Fibroblast of lung (primary cell): Measurements from ENCODE around the gene SLC37A2. TPM values are rescaled to one million over a fixed set of nuclear protein-coding genes. Genes with fewer than 3 reads are reported as not detected.

ENCODE experiments used
- DNase-seq, 2 donors: peaks; one replicate each; pipeline versions ENCODE4 v3.0.0 to v3.0.0-alpha.2; 2010; ENCODE audit warnings: low read depth in 2 of 2
- H2AFZ ChIP-seq: 2 replicates; pipeline ENCODE4 v1.5.1; 2012; ENCODE audit warnings: low read length, control low read depth, inconsistent platforms
- H3K27ac ChIP-seq: 2 replicates; pipeline ENCODE4 v1.5.1; 2011; ENCODE audit warnings: low read length, control low read depth; ENCODE audit not compliant: insufficient read depth
- H3K27me3 ChIP-seq: 2 replicates; pipeline ENCODE4 v1.5.1; 2011; ENCODE audit warnings: mild to moderate bottlenecking, low read length; ENCODE audit not compliant: control insufficient read depth, insufficient read depth
- H3K36me3 ChIP-seq: 2 replicates; pipeline ENCODE4 v1.5.1; 2011; ENCODE audit warnings: low read length; ENCODE audit not compliant: control insufficient read depth, insufficient read depth
- H3K4me1 ChIP-seq: 2 replicates; pipeline ENCODE4 v1.5.1; 2011; ENCODE audit warnings: low read length; ENCODE audit not compliant: control insufficient read depth, insufficient read depth; ENCODE audit errors: extremely low read depth
- H3K4me2 ChIP-seq: 2 replicates; pipeline ENCODE4 v1.5.1; 2011; ENCODE audit warnings: low read length, control low read depth; ENCODE audit not compliant: insufficient read depth; ENCODE audit errors: extremely low read depth
- H3K4me3 ChIP-seq, 4 experiments: fragments of 200-600 bp in 1 of 4; sonication (generic) in 1 of 4; replicated peaks in 1 of 4; 2 replicates each; pipeline ENCODE4 v1.5.1; 2011 to 2016; ENCODE audit warnings: low read length in 4 of 4, low read depth in 3 of 4, mild to moderate bottlenecking in 3 of 4, control low read depth in 2 of 4, inconsistent platforms in 1 of 4, mixed read lengths in 1 of 4; ENCODE audit not compliant: insufficient read depth in 1 of 4; ENCODE audit errors: control extremely low read depth in 1 of 4
- H3K79me2 ChIP-seq: 2 replicates; pipeline ENCODE4 v1.5.1; 2012; ENCODE audit warnings: mild to moderate bottlenecking, low read length, inconsistent platforms; ENCODE audit not compliant: control insufficient read depth, insufficient read depth
- H3K9ac ChIP-seq: 2 replicates; pipeline ENCODE4 v1.5.1; 2011; ENCODE audit warnings: mild to moderate bottlenecking, low read length, control low read depth; ENCODE audit not compliant: insufficient read depth
- H3K9me3 ChIP-seq: 2 replicates; pipeline ENCODE4 v1.5.1; 2012; ENCODE audit warnings: low read depth, low read length; ENCODE audit not compliant: control insufficient read depth, insufficient read depth
- H4K20me1 ChIP-seq: 2 replicates; pipeline ENCODE4 v1.5.1; 2011; ENCODE audit warnings: low read length; ENCODE audit not compliant: control insufficient read depth, insufficient read depth; ENCODE audit errors: extremely low read depth
- EZH2 ChIP-seq: IDR thresholded peaks from 2 replicates; pipeline ENCODE4 v1.5.1; 2012; ENCODE audit warnings: low read length, control low read depth, mild to moderate bottlenecking; ENCODE audit errors: missing control alignments
- polyA plus RNA-seq, 2 donors: library from polyadenylated mRNA; depleted of rRNA in 1 of 2; stranded (reverse) in 1 of 2; unstranded in 1 of 2; fragments of >200 nt; gene quantifications; 2 replicates each; pipeline ENCODE4 v1.2.1, GENCODE V29; 2011 to 2012; ENCODE audit warnings: missing spikeins in 1 of 2
- total RNA-seq: library from RNA; depleted of rRNA; stranded (reverse); fragments of >200 nt; gene quantifications from 2 replicates; pipeline ENCODE4 v1.2.1, GENCODE V29; 2014
- TF ChIP-seq, protein P1 (sequence below), 2 donors: IDR thresholded peaks in 1 of 2; conservative IDR thresholded peaks in 1 of 2; 1 replicate in 1 of 2; 2 replicates in 1 of 2; pipeline ENCODE4 v1.5.1; 2011 to 2012; ENCODE audit warnings: low read length in 2 of 2, control low read depth in 1 of 2, inconsistent platforms in 1 of 2, low read depth in 1 of 2, mild to moderate bottlenecking in 1 of 2

The SLC37A2 gene
- total and polyA plus RNA-seq, 2 donors (not counting 1 experiment from before 2014, with no cell fraction given): 0.36 to 0.83 TPM

DNA sequence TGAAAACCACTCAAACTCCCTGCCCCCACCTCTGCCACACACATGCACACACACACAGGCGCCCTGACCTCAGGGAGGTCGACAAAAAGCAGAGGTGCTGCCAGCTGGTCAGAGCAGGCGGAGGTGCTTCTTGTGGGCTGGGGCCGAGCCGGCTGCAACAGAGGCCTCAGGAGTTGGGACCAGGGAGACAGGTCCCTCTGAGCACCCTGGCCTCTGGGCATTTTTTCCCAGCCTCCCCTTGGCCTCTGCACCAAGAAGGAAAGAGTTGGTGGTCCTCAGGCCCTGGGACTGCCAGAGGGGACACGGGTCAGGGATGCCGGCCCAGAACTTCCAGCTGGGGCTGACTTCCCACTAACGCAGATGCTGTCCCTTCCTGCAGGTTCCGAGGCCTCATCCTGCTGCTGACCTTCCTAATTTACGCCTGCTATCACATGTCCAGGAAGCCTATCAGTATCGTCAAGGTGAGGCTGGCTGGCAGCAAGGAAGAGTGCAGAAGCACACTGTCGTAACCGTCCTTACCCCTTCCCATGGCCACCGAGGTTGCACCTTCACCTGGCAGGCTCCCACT lies 13.4 kb downstream of the SLC37A2 start:
- H3K27me3 ChIP-seq: no peaks in the 10 kb centered on the region
- no peaks in the 10 kb centered on the region for H4K20me1 ChIP-seq
- no peaks in the 10 kb centered on the region for H3K9me3 ChIP-seq
- H3K4me3 ChIP-seq: no peak overlapping the region
- no peak overlapping the region for H3K9ac ChIP-seq
- no peak overlapping the region for H3K27ac ChIP-seq
- no peak for DNase-seq
- no peak for TF ChIP-seq EZH2
- TF ChIP-seq, protein P1, sequence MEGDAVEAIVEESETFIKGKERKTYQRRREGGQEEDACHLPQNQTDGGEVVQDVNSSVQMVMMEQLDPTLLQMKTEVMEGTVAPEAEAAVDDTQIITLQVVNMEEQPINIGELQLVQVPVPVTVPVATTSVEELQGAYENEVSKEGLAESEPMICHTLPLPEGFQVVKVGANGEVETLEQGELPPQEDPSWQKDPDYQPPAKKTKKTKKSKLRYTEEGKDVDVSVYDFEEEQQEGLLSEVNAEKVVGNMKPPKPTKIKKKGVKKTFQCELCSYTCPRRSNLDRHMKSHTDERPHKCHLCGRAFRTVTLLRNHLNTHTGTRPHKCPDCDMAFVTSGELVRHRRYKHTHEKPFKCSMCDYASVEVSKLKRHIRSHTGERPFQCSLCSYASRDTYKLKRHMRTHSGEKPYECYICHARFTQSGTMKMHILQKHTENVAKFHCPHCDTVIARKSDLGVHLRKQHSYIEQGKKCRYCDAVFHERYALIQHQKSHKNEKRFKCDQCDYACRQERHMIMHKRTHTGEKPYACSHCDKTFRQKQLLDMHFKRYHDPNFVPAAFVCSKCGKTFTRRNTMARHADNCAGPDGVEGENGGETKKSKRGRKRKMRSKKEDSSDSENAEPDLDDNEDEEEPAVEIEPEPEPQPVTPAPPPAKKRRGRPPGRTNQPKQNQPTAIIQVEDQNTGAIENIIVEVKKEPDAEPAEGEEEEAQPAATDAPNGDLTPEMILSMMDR (conservative IDR thresholded peaks at IDR 0.05 in 1 of 2, IDR thresholded peaks at IDR 0.05 in 1 of 2; ENCODE audit: low read depth in 1 of 2, low read length in 2 of 2): no peak
- H3K4me1 ChIP-seq: peaks cover under 1% of the 10 kb centered on the region
- H3K4me2 ChIP-seq: no peak overlapping the region
- no peak overlapping the region for H2AFZ ChIP-seq
- H3K36me3 ChIP-seq: no peaks in the 10 kb centered on the region
- no peaks in the 10 kb centered on the region for H3K79me2 ChIP-seq

DNA sequence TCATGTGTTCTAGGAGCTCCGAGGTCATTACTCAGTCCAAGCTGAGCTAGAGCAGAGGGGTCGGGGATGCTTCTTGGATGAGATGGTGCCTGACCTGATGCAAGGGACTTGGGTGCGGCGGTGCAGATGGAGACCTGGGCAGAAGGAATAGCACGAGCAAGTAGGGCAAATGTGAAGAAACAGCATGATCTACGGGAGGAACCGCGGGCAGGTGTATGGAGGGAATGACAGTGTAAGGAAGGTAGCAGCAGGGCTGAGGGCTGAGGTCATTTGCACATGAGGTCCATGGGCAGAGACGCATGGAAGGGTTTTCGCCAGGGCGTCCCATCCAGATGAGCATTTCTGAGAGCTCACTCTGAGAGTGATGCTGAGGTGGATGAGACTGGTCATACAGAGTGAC lies 14.9 kb downstream of the SLC37A2 start:
- no peaks in the 10 kb centered on the region for H3K36me3 ChIP-seq
- DNase-seq: no peak
- no peaks in the 10 kb centered on the region for H3K27me3 ChIP-seq
- TF ChIP-seq EZH2: no peak
- TF ChIP-seq, protein P1 (conservative IDR thresholded peaks at IDR 0.05 in 1 of 2, IDR thresholded peaks at IDR 0.05 in 1 of 2; ENCODE audit: low read depth in 1 of 2, low read length in 2 of 2): no peak
- no peaks in the 10 kb centered on the region for H3K9me3 ChIP-seq
- H3K4me1 ChIP-seq: peaks cover 5% of the 10 kb centered on the region
- H2AFZ ChIP-seq: no peak overlapping the region
- H3K4me3 ChIP-seq: no peak overlapping the region
- no peak overlapping the region for H3K4me2 ChIP-seq
- no peak overlapping the region for H3K27ac ChIP-seq
- no peaks in the 10 kb centered on the region for H4K20me1 ChIP-seq
- no peak overlapping the region for H3K9ac ChIP-seq
- no peaks in the 10 kb centered on the region for H3K79me2 ChIP-seq

DNA sequence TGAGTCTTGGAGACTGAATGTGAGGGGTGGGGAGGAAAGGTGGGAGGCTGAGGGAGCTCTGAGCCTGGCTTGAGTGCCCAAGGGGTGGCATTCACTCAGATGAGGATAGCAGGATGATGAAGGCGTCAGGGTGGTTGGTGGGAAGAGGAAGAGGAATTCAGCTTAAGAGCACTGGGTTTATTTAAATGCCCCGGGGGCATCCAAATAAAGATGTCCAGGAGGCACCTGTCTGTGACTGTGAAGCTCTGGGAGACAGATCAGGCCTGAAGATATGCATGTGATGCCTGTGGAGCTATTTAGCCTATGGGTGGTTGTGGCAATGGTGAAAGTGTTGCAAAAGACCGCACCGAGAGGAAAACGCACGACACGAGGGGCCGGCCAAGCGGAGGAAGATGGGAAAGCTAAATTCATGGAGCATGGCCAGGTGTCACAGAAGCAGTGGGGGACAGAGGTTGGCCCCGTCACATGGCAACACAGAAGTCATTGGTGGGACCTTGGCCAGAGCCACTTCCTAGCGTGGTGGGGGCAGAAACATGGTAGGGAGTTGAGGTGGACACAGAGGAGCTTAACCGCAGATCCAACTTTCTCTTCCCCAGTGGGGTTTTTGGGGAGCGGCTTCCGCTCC lies 15.5 kb downstream of the SLC37A2 start:
- Histone ChIP-seq H3K4me2 (no peak overlapping the region), H4K20me1 (no peaks in the 10 kb centered on the region), H3K79me2 (no peaks in the 10 kb centered on the region)

More for the DNA sequence above, 15.5 kb downstream of the SLC37A2 start:
- H3K9ac ChIP-seq: no peak overlapping the region
- H3K27me3 ChIP-seq: no peaks in the 10 kb centered on the region
- no peak for TF ChIP-seq EZH2
- TF ChIP-seq, protein P1 (conservative IDR thresholded peaks at IDR 0.05 in 1 of 2, IDR thresholded peaks at IDR 0.05 in 1 of 2; ENCODE audit: low read depth in 1 of 2, low read length in 2 of 2): no peak
- peaks cover 10% of the 10 kb centered on the region for H3K4me1 ChIP-seq
- no peaks in the 10 kb centered on the region for H3K9me3 ChIP-seq
- H3K4me3 ChIP-seq: no peak overlapping the region
- no peak overlapping the region for H3K27ac ChIP-seq
- DNase-seq: no peak
- H3K36me3 ChIP-seq: no peaks in the 10 kb centered on the region
- H2AFZ ChIP-seq: no peak overlapping the region
